Colonic mucosa (tissue), 4 donors: Measurements from ENCODE around the gene ACACB. TPM values are rescaled to one million over a fixed set of nuclear protein-coding genes. Genes with fewer than 3 reads are reported as not detected.

ENCODE experiments used
- DNase-seq: peaks from one replicate; pipeline ENCODE4 v3.0.0-alpha.2; 2020
- H3K27ac ChIP-seq: fragments of 200-600 bp; one replicate; pipeline ENCODE4 v1.8.0; 2021
- H3K27me3 ChIP-seq: fragments of 200-600 bp; one replicate; pipeline ENCODE4 v1.8.0; 2021
- H3K36me3 ChIP-seq: fragments of 200-600 bp; one replicate; pipeline ENCODE4 v1.8.0; 2021
- H3K4me1 ChIP-seq: fragments of 200-600 bp; one replicate; pipeline ENCODE4 v1.8.0; 2021; ENCODE audit warnings: mild to moderate bottlenecking
- H3K4me3 ChIP-seq: fragments of 200-600 bp; one replicate; pipeline ENCODE4 v1.8.0; 2021
- H3K9ac ChIP-seq, 2 donors: one replicate each; pipeline ENCODE4 v1.7.0; 2013; ENCODE audit warnings: control low read depth in 2 of 2, low read depth in 2 of 2, low read length in 2 of 2
- H3K9me3 ChIP-seq: fragments of 200-600 bp; one replicate; pipeline ENCODE4 v1.8.0; 2021
- intact Hi-C: fragments of 100-400 bp; cut with DNase I; formaldehyde crosslinking; loops from one replicate; pipeline ENCODE4 v1.14.1; 2022
- total RNA-seq, 2 donors: library from RNA; stranded (reverse); fragmentation: NEBNext Ultra II Directional in 1 of 2; extraction: Animal tissue kit (Norgen Biotek cat#: 25700) in 1 of 2; gene quantifications; one replicate each; pipeline ENCODE4 v1.2.1, GENCODE V29; 2021
- TF ChIP-seq, protein P1 (sequence below): fragments of 200-600 bp; IDR thresholded peaks from one replicate; pipeline ENCODE4 v1.8.0; 2022; ENCODE audit warnings: antibody characterized with exemption, mild to moderate bottlenecking
- donor health status: healthy.
- donor health status: DM: no; HTN: no; CAD: no.
- donor health status: DM: no; HTN: no; CAD: no.

Gene ACACB
- total RNA-seq, 2 donors from 2014 or later: 21.3 to 32.8 TPM

DNA sequence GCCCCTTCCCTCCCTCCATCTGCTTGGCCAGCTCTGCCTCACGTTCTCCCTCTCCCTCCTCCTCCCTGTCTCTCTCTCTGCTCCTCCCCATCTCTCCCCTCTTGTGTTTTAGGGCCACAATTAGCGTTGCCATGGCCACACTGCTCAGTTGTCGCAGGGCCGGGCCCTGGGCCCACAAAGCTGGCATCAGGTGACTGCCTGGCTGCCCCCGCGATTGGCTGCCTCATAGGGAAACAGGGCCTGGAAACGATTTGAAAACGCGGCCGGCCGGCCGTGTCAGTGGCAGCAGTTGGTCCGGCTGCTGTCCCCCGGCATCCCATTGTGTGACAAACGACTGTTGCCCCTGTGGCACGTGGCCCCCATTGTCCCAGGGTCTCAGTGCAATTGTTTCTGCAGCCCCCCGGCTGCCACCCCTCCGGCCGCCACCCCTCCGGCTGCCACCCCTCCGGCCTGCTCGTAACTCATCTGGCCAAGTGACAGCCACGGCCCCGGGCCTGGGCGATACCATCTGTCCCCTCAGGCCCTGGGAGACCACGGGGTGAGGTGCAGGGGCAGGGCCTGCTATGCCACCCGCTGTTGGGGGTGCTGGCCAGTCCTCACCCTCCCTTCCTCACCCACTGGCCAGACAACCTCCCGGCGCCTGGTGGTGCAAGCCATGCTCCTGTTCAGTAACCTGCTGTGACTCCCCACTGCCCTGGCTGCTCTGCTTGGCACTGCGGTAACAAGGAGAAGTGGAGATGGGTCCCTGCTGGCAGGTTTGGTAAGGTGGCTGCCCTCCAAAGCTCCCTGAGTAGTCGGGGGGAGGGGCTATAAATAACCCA lies 175.3 kb downstream of the ACACB start:
- H3K4me3 ChIP-seq: peak overlapping the region; percentile 19
- H3K27me3 ChIP-seq: no peaks in the 10 kb centered on the region
- intact Hi-C loops: no loop called here
- DNase-seq: peak; percentile 69
- H3K4me1 ChIP-seq: peaks cover 4% of the 10 kb centered on the region
- H3K9ac ChIP-seq: peak overlapping the region in 1 of 2 donors; percentile 3
- H3K9me3 ChIP-seq: no peaks in the 10 kb centered on the region
- TF ChIP-seq, protein P1, sequence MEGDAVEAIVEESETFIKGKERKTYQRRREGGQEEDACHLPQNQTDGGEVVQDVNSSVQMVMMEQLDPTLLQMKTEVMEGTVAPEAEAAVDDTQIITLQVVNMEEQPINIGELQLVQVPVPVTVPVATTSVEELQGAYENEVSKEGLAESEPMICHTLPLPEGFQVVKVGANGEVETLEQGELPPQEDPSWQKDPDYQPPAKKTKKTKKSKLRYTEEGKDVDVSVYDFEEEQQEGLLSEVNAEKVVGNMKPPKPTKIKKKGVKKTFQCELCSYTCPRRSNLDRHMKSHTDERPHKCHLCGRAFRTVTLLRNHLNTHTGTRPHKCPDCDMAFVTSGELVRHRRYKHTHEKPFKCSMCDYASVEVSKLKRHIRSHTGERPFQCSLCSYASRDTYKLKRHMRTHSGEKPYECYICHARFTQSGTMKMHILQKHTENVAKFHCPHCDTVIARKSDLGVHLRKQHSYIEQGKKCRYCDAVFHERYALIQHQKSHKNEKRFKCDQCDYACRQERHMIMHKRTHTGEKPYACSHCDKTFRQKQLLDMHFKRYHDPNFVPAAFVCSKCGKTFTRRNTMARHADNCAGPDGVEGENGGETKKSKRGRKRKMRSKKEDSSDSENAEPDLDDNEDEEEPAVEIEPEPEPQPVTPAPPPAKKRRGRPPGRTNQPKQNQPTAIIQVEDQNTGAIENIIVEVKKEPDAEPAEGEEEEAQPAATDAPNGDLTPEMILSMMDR: no peak
- no peak overlapping the region for H3K27ac ChIP-seq
- H3K36me3 ChIP-seq: no peaks in the 10 kb centered on the region

GRCh38 chr12:109292342-109292711 lies 175.9 kb downstream of the ACACB start:
- no peaks in the 10 kb centered on the region for H3K36me3 ChIP-seq
- no peak for DNase-seq
- no peaks in the 10 kb centered on the region for H3K27me3 ChIP-seq
- H3K9me3 ChIP-seq: no peaks in the 10 kb centered on the region
- TF ChIP-seq, protein P1: no peak
- H3K27ac ChIP-seq: no peak overlapping the region
- intact Hi-C loops: no loop called here
- no peak overlapping the region for H3K9ac ChIP-seq
- no peak overlapping the region for H3K4me3 ChIP-seq
- peaks cover 4% of the 10 kb centered on the region for H3K4me1 ChIP-seq

DNA sequence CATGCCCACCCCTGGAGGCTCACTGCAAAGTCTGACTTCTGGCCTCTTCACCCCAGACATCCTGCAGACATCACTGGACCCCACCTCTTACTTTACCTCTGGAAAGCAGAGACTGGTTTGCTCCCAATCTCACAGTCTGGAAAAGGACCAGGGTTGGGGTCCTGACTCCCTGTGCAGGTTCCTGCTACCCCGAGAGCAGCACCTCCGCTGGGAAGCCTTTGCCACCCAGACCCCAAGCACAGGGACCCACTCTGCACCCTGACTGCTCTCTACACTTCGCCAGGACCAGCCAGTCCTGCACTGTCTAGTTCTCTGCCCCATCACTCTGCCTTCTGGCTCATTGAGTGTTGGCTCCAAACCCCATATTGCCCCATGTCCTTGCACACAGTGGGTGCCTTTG lies 176.7 kb downstream of the ACACB start:
- no peak overlapping the region for H3K9ac ChIP-seq
- no peaks in the 10 kb centered on the region for H3K27me3 ChIP-seq
- no peaks in the 10 kb centered on the region for H3K36me3 ChIP-seq
- intact Hi-C loops: no loop called here
- no peak overlapping the region for H3K4me3 ChIP-seq
- TF ChIP-seq, protein P1: no peak
- peaks cover 4% of the 10 kb centered on the region for H3K4me1 ChIP-seq
- no peak for DNase-seq
- no peaks in the 10 kb centered on the region for H3K9me3 ChIP-seq
- no peak overlapping the region for H3K27ac ChIP-seq

DNA sequence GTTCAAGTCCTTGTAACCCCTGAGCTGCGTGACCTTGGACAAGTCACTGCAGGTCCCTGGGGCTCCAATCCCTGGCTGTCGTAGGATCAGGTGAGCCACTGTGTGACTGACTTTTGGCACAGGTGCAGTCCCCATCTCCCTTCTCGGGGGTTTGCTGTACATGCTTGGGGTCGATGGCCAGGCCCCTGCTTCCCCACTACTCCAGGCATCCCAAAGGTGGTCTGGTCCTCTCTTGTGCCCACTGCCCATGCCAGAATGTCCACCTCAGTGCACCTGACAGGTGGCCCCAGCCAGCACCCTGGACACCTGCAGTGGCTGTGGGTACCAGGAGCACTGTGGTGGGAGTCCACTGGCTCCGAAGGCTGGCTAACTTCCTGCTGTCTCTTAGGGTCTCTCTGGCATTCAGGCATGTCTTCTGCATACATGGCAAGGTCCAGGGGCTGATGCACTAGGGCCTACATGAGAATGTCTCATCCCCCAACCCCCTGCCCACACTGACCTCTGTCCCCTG lies 178.0 kb downstream of the ACACB start:
- Histone ChIP-seq H3K36me3 (no peaks in the 10 kb centered on the region), H3K27me3 (no peaks in the 10 kb centered on the region), H3K9ac (no peak overlapping the region), H3K9me3 (no peaks in the 10 kb centered on the region), H3K27ac (no peak overlapping the region), H3K4me1 (peaks cover 4% of the 10 kb centered on the region), H3K4me3 (no peak overlapping the region)
- no peak for DNase-seq
- intact Hi-C loops: no loop called here
- TF ChIP-seq, protein P1: no peak

- H3K9ac ChIP-seq: no peak overlapping the region
- H3K4me1 ChIP-seq: peaks cover 4% of the 10 kb centered on the region
- intact Hi-C loops: no loop called here
- no peaks in the 10 kb centered on the region for H3K9me3 ChIP-seq
- no peak for DNase-seq
- TF ChIP-seq, protein P1: no peak
- H3K36me3 ChIP-seq: no peaks in the 10 kb centered on the region
- no peaks in the 10 kb centered on the region for H3K27me3 ChIP-seq
- no peak overlapping the region for H3K27ac ChIP-seq
- no peak overlapping the region for H3K4me3 ChIP-seq
Measured at GRCh38 chr12:109295764-109296425, 179.5 kb downstream of the ACACB start.
